ENCODE results near the gene CNTROB.

CNTROB gene

GRCh38 chr17:7997186-7997585 is 65.2 kb downstream of the CNTROB start:
- TF ChIP-seq GATA2 (IDR thresholded peaks at IDR 0.05; ENCODE audit: low read depth, low read length) = no peak
- no peak for TF ChIP-seq GATA3 (IDR thresholded peaks at IDR 0.05; ENCODE audit: low read depth, low read length)

Measured in SH-SY5Y (cell line).